GM19452 (cell line): ENCODE results near the gene KRTAP13-3.

Experiments
- ATAC-seq: cut with Tn5 transposase; IDR thresholded peaks from one replicate; pipeline ENCODE4 v1.9.1; 2021; ENCODE audit not compliant: unreplicated experiment

KRTAP13-3 gene, protein sequence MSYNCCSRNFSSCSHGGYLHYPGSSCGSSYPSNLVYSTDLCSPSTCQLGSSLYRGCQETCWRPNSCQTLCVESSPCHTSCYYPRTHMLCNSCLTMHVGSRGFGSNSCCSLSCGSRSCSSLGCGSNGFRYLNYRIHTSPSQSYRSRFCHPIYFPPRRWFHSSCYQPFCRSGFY

DNA sequence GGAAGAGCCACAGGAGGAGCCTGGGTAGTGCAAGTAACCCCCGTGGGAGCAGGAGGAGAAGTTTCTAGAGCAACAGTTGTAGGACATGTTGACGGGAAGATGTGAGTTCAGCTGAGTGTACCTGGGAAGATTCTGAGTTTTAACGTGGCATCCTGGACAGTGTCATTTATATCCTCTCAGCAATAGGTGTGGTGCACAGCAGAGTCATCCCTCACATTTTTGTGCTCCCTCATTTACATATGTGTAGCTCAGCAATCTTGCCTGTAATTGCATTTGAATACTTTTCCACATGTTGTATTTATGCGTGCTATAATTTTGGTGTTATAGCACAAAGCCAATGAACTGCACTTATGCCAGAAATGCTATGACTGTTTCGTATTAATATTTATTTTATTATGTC lies at the start of gene KRTAP13-3:
Gene KRTAP13-3 (minus strand): TSS at position 101 of the 400 bp plus-strand sequence. CDS start 14 bp downstream, at position 87.
- ATAC-seq, result no peak

DNA sequence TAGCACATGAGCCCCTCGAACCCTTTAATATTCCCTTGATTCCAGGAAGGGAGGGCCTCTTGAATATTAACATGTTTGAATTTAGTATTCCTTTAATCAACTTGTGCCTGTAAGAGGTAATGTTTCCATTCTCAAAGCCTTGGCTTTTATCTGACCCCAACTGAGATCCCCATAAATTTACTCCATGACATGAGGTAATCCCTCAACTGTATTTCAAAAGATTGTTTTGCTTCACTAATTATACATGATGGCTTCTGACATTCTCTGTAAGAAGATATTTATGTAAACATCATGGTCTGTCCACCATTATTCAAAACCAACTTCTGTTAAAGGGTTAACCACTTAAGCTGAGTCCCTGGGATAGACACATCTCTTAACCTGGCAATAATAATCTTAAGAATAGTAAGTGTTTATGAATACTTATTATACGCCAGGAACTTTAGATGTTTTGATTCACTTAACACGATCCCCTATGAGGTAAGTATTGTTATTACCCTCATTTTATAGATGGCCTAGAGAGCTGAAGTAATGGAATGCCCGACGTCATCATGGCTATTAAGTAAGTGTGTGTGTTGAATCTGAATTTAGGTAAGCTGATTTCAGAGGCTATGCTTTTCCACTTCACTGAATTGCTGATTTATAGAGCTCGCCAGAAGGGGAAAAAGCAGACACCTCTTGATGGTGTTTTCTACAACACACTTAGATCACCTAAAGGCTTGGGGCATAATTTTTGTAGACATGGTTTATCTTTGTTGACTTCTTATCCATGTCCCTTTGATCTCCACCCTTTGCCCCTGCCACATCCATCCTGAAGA lies 43.4 kb upstream of the KRTAP13-3 start:
- no peak for ATAC-seq

DNA sequence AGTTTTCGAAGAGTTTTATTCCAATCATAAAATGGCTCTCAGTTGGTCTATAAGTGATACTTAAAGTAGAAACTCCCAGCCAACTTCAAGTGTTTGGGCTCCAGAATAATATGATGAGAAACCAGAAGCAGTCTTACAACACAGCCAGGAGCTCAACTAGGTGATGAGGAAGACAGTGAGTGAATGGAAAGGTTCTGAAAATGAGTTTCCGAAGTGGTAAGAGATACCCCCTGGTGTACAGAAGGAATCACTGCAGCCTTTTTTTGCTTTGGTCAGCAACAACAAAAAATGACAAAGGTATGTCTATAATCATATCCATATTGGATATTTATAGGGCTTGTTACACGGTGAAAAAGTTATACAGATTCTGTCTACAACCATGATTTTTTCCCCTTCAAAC lies 38.0 kb upstream of the KRTAP13-3 start:
- ATAC-seq, result no peak

DNA sequence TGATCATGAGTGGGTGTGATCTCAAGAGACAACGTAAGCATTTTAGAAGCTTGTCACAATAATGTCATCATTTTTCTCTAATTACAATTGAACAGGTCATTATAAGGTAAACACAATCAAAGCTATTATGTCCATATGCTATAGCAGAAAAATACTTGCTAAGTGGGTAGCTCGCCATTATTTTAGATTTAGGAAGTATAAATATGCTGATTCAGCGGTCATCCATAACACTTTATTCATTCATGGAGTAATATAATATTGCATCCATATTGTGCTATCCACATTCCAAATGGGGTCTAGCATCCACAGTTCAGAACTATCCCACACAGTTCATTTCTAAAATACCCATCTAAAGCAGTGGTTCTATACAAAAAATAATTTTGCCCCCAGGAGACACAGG lies 22.8 kb upstream of the KRTAP13-3 start:
- no peak for ATAC-seq

DNA sequence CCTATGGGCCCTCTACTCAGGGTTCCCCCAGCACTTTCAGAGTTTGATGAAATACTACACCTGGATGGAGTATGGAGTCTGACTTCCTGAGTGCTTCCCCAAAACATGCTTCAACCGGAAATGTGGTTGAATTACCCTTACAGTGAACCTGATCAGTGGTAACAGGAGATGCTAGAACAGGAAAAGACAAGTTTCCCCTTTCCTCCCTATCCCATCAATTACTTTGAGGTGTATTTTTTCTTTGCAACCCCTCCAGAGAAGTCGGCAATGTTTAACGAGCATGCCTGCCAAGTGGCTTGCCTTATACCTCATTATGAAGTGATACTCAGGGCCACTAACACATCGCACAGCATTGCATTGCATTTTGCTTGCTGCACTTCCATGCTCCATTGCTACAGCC lies 21.3 kb upstream of the KRTAP13-3 start:
- no peak for ATAC-seq

DNA sequence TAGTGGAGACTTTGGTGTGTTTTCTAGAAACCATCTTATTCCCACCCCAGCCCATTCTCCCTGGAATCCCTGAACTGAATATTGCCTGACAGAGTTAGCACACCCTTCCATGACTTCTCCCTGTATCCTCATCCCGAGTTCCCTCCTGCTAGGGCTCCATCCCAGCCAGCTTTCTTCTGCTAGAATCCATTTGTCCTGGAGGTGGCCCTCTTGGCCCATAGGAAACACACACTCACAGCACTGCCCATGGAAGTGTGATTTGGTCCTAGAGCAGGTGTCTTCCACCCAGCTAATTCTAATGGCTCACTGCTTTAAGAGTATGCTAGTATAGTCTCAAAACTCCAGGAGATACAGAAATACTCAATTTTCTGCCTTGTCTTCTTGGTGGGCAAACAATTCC lies 18.5 kb upstream of the KRTAP13-3 start:
- ATAC-seq, result no peak

DNA sequence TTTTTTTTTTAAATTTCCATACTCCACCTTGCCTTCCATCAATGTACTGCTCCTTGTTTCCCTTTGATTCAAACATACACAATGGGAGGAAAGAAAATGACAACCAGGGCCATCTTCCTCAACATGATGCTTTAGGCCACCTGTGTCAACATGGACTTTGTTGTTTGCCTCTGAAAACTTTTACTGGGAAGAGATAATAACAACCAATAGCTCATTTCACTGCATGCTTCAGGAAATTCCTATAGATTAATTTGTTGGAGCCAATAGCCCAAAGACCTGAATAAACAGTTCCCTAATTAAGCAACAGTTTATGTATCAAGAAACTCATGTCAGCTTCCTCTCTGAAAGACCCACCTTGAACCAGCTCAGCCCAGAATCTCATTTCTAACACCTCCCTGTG lies 17.5 kb upstream of the KRTAP13-3 start:
- ATAC-seq, result no peak

DNA sequence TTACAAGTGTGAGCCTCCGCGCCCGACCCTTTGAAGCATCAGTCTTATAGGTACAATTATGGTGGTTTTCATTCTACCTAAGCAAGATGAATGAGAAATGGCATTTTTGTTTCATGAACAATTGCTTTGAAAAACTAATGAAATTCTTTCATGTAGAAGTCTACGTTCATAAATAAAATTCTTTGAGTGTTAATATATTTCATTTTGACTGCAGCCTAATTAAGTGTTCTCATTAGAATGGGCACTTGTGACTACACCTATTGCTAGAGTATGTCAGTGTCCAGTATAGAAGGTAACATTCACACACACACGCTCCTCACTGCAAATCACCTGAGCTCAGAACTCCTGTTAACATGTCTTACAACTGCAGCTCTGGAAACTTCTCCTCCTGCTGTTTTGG lies 14.2 kb upstream of the KRTAP13-3 start, which contains the start of gene KRTAP15-1:
Gene KRTAP15-1 (plus strand): TSS at position 301 of the 400 bp plus-strand sequence. CDS start 53 bp downstream, at position 354.
- ATAC-seq, result no peak

DNA sequence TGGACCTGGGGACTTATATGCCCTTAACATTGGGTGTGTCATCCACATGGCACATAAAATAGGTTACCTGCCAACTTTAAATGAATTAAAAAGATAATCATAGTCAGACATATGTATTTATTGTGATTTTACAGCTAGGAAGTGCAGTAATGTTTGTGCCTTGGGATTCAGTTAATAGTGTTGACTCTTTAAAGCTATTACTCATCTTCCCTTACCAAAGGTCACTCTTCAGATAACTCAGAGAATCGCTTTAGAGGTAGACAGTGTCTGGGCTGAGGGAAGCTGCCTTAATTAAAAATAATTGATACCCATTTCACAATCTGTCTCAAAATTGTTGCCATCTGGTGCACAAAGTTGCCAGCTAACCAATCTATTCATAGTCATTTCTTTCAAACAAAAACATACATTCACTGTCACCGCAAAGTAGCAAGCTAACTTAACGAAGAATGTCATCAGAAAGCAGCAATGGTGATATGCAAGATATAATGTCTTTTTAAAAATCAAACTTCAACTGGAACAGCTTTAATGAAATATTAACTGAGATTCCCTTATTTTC lies 11.4 kb upstream of the KRTAP13-3 start:
- no peak for ATAC-seq

DNA sequence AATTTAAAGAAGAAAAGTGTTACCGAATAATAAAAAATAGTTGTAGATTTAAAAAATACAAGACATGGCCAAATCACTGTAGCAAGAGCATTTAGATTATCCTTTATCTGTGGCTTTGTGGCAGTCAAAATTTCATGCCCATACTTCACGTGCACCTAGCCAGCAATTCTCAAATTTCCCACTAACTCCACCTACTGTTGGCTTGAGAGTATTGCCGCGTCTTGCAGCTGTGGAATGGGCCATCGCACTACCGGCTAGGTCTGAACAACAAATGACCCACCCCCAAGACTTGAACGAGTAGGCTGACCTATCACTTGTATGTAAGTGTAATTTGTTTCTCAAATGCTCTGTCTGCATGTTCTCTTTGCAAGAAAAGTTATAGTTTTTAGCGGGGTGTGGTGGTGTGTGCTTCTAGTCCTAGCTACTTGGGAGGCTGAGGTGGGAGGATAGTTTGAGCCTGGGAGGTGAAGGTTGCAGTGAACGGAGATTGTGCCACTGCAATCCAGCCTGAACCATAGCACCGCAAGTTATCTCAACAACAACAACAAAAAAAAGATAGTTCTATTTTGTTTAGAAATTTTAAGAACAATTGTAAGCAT lies 8.4 kb upstream of the KRTAP13-3 start:
- ATAC-seq, result no peak

DNA sequence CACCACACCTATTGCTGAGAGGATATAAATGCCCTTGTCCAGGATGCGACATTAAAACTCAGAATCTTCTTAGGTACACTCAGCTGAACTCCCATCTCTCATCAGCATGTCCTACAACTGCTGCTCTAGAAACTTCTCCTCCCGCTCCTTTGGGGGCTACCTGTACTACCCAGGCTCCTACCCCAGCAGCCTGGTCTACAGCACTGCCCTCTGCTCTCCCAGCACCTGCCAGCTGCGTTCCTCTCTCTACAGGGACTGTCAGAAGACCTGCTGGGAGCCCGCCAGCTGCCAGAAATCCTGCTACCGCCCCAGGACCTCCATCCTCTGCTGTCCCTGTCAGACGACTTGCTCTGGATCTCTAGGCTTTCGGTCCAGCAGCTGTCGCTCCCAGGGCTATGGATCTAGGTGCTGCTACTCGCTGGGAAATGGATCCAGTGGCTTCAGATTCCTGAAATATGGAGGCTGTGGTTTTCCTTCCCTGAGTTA lies 4.5 kb upstream of the KRTAP13-3 start, which contains the start of gene KRTAP13-4:
Gene KRTAP13-4 (plus strand): TSS at position 51 of the 486 bp plus-strand sequence. CDS start 56 bp downstream, at position 107.
- ATAC-seq, result no peak

DNA sequence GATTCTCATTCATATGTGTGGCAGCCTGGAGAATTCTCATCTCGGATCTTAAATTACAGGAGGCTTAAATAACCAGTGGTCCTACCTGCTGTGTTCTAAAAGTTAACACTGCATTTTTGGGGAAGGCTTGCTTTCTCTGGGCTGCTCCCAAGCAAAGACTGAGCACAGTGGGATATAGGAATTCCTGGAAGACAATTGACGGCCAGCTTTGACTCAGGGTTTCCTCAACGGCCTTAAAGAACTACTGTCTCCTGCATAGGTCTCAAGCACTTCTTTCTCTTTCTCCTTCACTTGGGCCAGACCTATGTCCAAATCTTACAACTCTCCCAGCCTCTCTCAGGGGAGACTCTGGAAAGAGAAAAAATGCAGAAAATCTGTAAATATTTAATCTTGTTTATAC lies 1.0 kb upstream of the KRTAP13-3 start:
- ATAC-seq, result no peak

DNA sequence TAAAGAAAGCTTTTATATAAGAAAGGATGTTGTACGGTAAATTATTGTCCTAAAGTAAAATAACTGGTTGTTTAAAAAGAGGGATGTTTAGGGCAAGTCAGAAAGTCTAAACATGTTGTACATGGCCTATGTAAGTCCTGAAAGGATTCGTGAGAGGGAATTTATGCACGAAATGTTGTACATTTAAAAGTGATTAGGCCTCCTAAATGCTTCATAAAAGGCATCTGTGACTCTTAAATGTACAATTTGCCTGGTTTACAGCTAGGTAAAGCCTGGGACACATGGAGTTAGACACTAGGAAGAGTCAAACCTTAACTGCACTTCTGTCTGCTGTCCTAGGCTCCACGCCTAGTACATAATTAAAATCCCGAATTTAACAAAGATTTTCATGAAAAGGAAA lies 9.7 kb downstream of the KRTAP13-3 start:
- ATAC-seq, result no peak

DNA sequence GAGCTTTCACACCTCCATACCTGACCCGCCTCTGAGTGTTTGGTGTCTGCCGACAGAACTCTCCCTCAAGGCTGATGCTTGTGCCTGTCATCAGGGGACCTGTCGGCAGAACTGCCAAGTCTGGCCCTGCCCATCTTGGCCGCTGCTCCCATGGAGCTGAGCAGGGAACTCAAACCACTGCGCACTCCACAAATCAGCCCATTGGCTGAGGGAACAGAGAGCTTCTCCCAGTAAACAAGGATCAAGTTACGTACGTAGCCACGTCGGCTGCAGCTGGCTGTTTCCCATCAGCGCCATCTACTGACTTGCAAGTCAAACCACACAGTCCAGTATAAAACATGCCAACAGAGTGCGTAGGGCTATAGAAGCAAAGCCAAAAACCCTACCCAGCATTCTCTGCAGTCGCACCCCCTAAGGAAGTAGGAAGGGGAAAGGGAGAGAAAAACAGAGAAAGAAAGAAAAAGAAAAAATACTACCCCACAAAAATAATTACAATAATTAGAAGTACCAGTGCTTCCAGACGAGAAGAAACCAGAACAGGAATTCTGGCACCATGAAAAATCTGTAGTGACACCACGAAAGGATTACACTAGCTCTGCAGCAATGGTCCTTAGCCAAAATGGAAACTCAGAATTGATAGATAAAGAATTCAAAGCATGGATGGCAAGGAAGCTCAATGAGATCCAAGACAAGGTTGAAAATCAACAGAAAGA lies 16.8 kb downstream of the KRTAP13-3 start:
- ATAC-seq, result no peak

DNA sequence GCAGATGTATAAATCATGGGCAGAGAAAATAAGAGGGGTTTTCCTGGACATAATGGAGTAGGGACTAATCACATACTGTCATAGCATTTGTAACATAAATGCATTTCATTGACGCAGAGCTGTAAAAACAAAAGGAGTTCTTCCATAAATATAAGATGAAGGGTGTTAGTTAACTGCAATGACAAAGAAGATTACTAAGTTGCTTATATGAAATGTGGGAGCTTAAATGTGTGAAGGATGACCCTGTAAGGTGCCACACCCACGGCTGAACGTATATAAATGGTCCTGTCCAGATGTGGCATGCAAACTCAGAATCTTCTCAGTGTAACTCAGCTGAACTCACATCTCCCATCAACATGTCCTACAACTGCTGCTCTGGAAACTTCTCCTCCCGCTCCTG lies 30.0 kb downstream of the KRTAP13-3 start, which contains the start of gene KRTAP13-1:
Gene KRTAP13-1 (plus strand): TSS at position 301 of the 400 bp plus-strand sequence. CDS start 56 bp downstream, at position 357.
- no peak for ATAC-seq

DNA sequence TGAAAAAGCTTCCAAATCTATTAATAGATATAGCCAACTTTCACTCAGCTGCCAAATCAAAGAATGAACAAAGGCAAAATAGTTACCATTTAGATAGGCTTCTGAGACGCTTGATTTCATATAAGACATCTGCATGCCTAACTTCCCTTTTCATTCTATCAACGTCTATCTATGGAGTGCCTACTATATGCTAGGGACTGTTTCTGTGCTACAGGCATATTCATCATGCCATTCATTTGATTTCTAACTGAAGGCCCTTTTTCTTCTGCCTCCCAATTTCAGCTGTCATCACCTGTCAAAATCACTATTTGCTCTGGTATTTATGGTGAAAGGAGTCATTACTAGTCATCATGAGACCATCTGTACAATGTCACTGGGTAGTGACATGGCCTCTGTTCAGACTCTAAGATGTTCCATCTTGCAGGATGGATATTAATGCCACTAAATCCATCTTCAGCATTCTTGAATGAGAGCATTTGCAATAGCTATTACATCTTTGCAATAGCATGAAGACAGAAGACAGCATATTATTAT lies 34.2 kb downstream of the KRTAP13-3 start:
- no peak for ATAC-seq

DNA sequence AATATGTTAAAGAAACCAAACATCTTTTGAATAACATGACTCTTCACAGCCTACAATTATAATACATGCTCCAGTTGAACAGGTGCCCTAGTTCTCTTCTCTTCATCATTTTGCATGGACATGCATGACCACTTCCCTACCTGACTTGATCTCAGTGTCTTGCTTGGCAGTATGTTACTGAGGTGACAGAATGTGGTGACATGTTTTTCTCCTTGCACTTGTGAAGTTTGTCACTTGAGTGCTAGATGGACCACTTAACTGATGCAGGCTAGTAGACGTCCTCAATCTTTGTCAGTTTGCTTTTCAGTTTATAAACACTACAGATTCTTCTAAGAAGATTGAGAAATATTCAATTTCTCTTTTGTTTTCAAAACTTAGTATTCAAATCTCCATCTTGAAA lies 43.5 kb downstream of the KRTAP13-3 start:
- no peak for ATAC-seq
